ENCODE data around the gene MSMP. TPM values are rescaled to one million over a fixed set of nuclear protein-coding genes. Genes with fewer than 3 reads are reported as not detected.

The MSMP gene
- total RNA-seq, 1 donor from 2014 or later, result not detected

GRCh38 chr9:35741740-35742139 lies 12.3 kb downstream of the MSMP start:
- no peak overlapping the region for H3K27ac ChIP-seq
- peaks cover 29% of the 10 kb centered on the region for H4K20me1 ChIP-seq (ENCODE audit: low read depth)
- Mint-ChIP-seq H3K36me3 (peaks cover 48% of the 10 kb centered on the region), H3K27ac (no peak overlapping the region), H3K4me1 (peaks cover 10% of the 10 kb centered on the region), H3K9me3 (no peaks in the 10 kb centered on the region), H3K4me3 (no peak overlapping the region), H3K27me3 (ENCODE audit: insufficient read depth, low read depth) (peaks cover 3% of the 10 kb centered on the region)
- H3K4me3 ChIP-seq, result no peak overlapping the region
- H3K4me2 ChIP-seq, result no peak overlapping the region
- peaks cover 3% of the 10 kb centered on the region for H3K4me1 ChIP-seq
- peaks cover 3% of the 10 kb centered on the region for H3F3A ChIP-seq (ENCODE audit: low read depth)
- H3K27me3 ChIP-seq, result no peaks in the 10 kb centered on the region
- no peak overlapping the region for H3K9ac ChIP-seq
- no peak for DNase-seq (ENCODE audit: low spot score)
- H3K9me3 ChIP-seq (ENCODE audit: low read depth), result no peaks in the 10 kb centered on the region
- TF ChIP-seq EZH2phosphoT487 (IDR thresholded peaks at IDR 0.05) (no peak), EZH2 (IDR thresholded peaks at IDR 0.05) (no peak), CTCF (IDR thresholded peaks at IDR 0.05) (no peak)
- H2AFZ ChIP-seq (replicated peaks), result no peak overlapping the region
- no peaks in the 10 kb centered on the region for H3K36me3 ChIP-seq
- H3K79me2 ChIP-seq (ENCODE audit: low read depth), result peaks cover 27% of the 10 kb centered on the region

GRCh38 chr9:35740243-35740642 lies 13.8 kb downstream of the MSMP start:
- no peaks in the 10 kb centered on the region for H3K36me3 ChIP-seq
- no peak overlapping the region for H3K4me3 ChIP-seq
- no peak overlapping the region for H3K9ac ChIP-seq
- H3K4me1 ChIP-seq, result no peaks in the 10 kb centered on the region
- H3F3A ChIP-seq (ENCODE audit: low read depth), result peaks cover 18% of the 10 kb centered on the region
- Mint-ChIP-seq H3K36me3 (peaks cover 44% of the 10 kb centered on the region), H3K27ac (no peak overlapping the region), H3K27me3 (ENCODE audit: insufficient read depth, low read depth) (peaks cover 3% of the 10 kb centered on the region), H3K4me3 (no peak overlapping the region), H3K9me3 (no peaks in the 10 kb centered on the region), H3K4me1 (peaks cover 3% of the 10 kb centered on the region)
- H3K4me2 ChIP-seq, result no peak overlapping the region
- TF ChIP-seq CTCF (IDR thresholded peaks at IDR 0.05) (no peak), EZH2 (IDR thresholded peaks at IDR 0.05) (no peak), EZH2phosphoT487 (IDR thresholded peaks at IDR 0.05) (no peak)
- no peaks in the 10 kb centered on the region for H3K27me3 ChIP-seq
- no peak overlapping the region for H2AFZ ChIP-seq (replicated peaks)
- DNase-seq (ENCODE audit: low spot score), result no peak
- no peaks in the 10 kb centered on the region for H3K9me3 ChIP-seq (ENCODE audit: low read depth)
- H3K79me2 ChIP-seq (ENCODE audit: low read depth), result peaks cover 12% of the 10 kb centered on the region
- H3K27ac ChIP-seq, result no peak overlapping the region
- H4K20me1 ChIP-seq (ENCODE audit: low read depth), result peaks cover 14% of the 10 kb centered on the region

GRCh38 chr9:35738924-35739323 lies 15.2 kb downstream of the MSMP start:
- Histone ChIP-seq H3K79me2 (ENCODE audit: low read depth) (peaks cover 9% of the 10 kb centered on the region), H3K9me3 (ENCODE audit: low read depth) (no peaks in the 10 kb centered on the region), H3K27me3 (no peaks in the 10 kb centered on the region), H3K4me2 (no peak overlapping the region), H3K4me1 (no peaks in the 10 kb centered on the region), H3K27ac (no peak overlapping the region), H3K4me3 (no peak overlapping the region), H4K20me1 (ENCODE audit: low read depth) (peaks cover 5% of the 10 kb centered on the region), H2AFZ (replicated peaks) (no peak overlapping the region), H3F3A (ENCODE audit: low read depth) (peaks cover 25% of the 10 kb centered on the region), H3K36me3 (no peaks in the 10 kb centered on the region), H3K9ac (no peak overlapping the region)
- Mint-ChIP-seq H3K4me3 (peak overlapping the region; percentile 52), H3K4me1 (peaks cover 7% of the 10 kb centered on the region), H3K36me3 (peaks cover 40% of the 10 kb centered on the region), H3K27ac (no peak overlapping the region), H3K9me3 (no peaks in the 10 kb centered on the region), H3K27me3 (ENCODE audit: insufficient read depth, low read depth) (no peaks in the 10 kb centered on the region)
- TF ChIP-seq EZH2phosphoT487 (IDR thresholded peaks at IDR 0.05), result no peak
- no peak for TF ChIP-seq EZH2 (IDR thresholded peaks at IDR 0.05)
- no peak for TF ChIP-seq CTCF (IDR thresholded peaks at IDR 0.05)
- DNase-seq (ENCODE audit: low spot score), result no peak

Measured in neural progenitor cell (in vitro differentiated cells).